SK-MEL-5 (cell line): ENCODE measurements around the gene TBC1D25. TPM values are rescaled to one million over a fixed set of nuclear protein-coding genes. Genes with fewer than 3 reads are reported as not detected.
A peak's percentile ranks its signal among the peaks of the same experiment; 100 is the strongest.
"Not testable (repeated sequence)": the region's sequence is repeated elsewhere in the genome, so short reads cannot be mapped to it uniquely, and the experiment has no call there.

Experiments
- DNase-seq: peaks from one replicate; pipeline ENCODE4 v3.0.0-alpha.2; 2016; ENCODE audit warnings: low read depth, low spot score
- in situ Hi-C: cut with HindIII; loops from 2 replicates; pipeline ENCODE4 v1.10.0; 2016; ENCODE audit warnings: low sequenced_read_pairs, high pct_unique_total_duplicates, low pct_unique_long_range_greater_than_20kb
- total RNA-seq: library from RNA; depleted of rRNA; stranded (reverse); fragments of >200 nt; shearing (Covaris generic); gene quantifications from 2 replicates; pipeline ENCODE4 v1.2.3, GENCODE V29; 2014

TBC1D25 gene
- total RNA-seq, 1 experiment from 2014 or later = 4.7 TPM

DNA sequence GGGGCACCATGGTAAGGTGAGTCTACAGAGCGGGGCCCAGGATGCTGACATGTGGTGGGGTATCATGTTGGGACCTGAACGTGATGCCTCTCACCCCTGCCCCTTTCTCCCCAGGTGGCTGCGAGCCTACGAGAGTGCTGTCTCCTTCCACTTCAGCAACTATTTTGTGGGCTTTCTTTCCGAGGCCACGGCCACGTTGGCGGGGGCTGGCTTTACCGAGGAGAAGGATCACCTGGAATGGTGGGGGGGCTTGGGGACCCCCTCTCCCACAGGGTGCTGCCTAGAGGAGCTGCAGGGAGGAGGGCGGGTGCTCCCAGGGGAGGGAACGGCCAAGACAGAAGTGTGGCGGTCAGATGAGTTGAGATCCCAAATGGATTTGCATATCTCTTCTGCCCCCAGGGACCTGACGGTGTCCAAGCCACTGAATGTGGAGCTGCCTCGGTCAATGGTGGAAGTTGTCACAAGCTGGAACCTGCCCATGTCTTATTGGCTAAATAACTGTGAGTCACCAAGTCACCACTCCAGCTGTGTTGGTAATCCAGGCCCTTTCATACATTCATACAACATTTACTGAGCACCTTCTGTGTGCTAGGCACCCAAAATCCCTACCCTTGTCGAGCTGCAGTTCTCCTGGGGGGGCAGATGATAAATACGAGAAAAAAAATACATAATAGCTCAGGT is 25.2 kb upstream of the TBC1D25 start:
- DNase-seq = no peak
- in situ Hi-C loops = no loop called here

DNA sequence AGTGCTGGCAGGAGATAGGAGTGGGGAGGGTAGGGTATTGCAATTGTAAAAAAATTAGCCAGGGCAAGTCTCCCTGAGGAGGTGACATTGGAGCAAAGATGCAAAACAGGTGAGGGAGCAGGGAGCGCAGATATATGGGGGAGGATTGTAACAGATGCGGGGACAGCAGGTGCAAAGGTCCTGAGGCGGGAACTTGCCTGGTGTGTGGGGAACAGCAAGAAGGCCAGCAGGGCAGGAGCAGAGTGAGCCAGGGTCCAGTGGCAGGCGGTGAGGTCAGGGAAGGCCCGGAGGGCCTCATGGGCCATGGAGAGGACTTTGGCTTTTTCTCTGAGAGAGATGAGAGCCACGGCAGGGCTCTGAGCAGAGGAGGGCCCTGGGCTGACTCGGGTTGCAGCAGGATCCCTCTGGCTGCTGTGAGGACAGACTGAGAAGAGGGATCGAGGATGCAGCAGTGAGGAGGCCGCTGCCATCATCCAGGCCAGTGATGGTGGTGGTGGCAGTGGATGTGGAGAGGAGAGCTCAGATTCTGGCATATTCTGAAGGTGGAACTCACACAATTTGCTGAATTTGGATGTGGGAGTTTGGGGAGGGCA is 24.6 kb upstream of the TBC1D25 start:
- in situ Hi-C loops = no loop called here
- DNase-seq = no peak

DNA sequence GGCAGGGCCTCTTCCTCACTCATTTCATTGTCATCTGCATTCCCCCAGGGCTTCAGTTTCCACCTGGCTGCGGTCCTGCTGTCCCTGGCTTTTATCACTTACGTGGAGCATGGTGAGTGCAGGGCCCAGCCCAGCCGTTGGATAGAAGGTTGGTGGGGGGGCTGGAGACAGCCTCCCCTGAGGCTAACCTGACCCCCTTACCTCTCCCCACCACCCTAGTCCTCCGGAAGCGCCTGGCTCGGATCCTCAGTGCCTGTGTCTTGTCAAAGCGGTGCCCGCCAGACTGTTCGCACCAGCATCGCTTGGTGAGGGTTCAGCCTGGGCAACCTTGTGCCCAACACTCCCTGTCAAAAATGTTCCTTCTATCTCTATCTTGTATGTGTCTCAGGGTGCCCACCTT is 23.7 kb upstream of the TBC1D25 start:
- in situ Hi-C loops = no loop called here

DNA sequence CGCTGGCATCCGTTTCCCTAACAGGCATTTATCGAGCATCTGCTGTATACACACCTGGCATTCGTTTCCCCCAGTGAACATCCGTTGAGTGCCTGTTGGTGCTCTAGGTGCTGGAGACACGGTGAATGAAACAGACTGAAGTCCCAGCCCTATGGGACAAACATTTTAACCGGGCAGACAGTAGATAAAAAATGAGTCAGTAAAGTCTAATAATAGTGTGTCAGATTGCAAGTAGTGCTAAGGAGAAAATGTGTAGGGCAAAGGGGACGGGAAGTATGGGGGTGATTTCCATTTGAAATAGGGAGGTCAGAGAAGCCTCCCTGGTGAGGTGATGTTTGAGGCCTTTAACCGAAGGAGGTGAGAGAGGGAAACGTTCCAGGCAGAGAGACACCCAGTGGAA is 23.2 kb upstream of the TBC1D25 start:
- DNase-seq = no peak
- in situ Hi-C loops = no loop called here

More for the DNA sequence above, 23.7 kb upstream of the TBC1D25 start:
- DNase-seq = no peak

DNA sequence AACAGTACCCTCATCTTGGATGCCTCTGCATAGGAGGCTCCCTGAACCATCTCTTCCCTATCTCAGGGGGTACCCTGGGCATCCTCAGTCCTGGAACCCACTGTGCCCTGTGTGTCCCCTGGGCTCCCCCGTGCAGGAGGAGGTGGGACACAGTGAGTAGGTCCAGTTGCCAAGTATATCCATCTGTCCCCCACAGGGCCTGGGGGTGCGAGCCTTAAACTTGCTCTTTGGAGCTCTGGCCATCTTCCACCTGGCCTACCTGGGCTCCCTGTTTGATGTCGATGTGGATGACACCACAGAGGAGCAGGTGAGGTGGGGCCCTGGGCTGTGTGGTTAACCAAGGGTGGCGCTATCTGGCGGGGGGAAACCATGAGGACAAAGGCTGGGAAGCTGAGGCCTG is 22.5 kb upstream of the TBC1D25 start:
- in situ Hi-C loops = no loop called here

DNA sequence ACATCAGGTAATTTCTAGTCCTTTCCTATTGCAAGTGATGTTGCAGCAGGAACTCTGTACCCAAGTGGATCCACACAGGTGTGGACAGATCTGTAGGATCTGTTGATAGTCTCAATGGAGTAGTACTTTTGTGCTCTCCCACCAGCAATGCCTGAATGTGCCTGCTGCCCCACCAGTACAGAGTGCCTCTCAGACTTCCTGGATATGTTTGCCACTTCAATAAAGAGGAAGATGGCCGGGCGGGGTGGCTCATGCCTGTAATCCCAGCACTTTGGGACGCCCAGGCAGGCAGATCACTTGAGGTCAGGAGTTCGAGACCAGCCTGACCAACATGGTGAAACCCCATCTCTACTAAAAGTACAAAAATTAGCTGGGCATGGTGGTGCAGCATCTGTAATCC is 20.0 kb upstream of the TBC1D25 start:
- not testable (repeated sequence) for DNase-seq

More for the DNA sequence above, 22.5 kb upstream of the TBC1D25 start:
- DNase-seq = no peak

DNA sequence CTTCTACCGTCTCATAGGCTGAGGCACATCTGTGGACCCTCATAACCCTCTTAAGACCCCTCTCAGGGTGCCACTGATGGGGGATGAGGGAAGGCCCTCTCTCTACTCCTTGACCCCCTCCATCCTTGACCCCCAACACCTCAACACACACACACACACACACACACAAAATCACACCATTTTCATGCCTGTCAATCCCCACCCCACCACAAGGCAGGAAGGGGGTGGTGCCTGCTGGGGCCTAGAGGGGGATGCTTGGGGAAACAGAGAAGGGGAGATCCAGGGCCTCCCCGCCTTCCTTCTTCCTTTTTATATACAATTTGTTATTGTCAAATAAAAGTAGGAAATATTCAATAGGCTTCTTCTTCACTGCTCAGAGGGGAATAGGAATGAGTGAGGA is 19.1 kb upstream of the TBC1D25 start:
- in situ Hi-C loops = no loop called here
- no peak for DNase-seq

More for the DNA sequence above, 20.0 kb upstream of the TBC1D25 start:
- in situ Hi-C loops = not testable (repeated sequence)

DNA sequence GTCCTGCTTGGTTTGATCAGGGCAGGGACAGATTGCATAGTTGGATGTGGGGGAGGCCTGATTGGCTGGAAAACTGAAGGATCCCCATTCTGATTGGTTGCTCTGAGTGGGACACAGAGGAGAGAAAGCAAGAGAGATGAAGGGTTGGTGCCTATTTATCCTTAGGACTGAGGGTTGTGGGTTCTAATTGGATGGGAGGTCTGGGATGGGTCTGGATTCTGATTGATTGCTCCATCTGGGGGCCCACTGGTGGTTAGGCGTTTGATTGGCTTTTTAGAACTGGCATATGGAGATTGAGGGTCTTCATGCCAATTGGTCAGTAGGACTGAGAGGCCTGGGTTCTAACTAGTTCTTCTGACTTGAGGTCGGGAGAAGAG is 18.6 kb upstream of the TBC1D25 start:
- peak; percentile 43 for DNase-seq
- in situ Hi-C loops = no loop called here

DNA sequence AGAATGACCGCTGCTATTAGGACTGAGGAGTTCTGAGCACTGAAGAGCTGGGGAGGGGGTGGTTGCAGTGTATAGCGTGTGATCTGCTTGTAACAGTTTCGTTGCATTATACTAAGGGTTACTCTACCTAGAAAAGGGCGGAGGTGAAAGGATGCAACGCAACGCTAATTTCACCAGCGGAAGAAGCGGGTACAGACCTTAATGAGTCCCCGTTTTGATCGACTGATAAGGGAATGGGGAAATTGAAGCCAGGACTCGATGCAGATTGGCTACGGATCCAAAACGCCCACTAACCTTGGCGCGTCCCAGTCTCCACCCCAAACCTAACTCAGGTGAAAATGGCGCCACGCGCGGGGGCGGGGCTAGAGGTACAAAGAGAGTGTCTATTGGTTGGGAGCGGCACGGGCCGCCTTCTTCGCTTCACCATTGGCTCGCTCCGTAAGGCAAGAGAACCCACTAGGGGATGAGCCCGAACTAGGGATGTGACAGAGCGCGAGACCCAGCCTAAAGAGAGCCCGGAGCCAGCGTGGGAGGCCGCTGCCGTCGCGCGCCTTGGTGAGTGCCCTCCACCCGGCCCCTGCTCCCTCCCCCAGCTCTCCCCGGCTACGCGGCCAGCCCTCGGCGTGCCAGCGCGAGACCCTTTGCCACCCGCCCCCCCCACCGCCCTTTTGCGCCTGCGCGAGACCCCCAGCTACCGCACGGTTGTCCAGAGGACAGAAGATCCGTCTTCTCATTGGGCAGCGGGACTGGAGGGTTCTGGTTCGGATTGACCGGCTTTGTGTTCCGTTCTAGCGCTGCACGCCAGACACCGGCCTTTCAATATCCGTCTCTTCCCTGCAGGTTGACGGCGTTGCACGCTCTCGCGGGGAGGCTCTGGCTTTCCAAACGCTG is 17.9 kb upstream of the TBC1D25 start, which contains the start of gene EBP:
EBP (plus strand) TSS at position 456 of the 891 bp plus-strand sequence. CDS start 1,964 bp downstream, outside the sequence.
- DNase-seq = peak; percentile 92
- in situ Hi-C loops = no loop called here

DNA sequence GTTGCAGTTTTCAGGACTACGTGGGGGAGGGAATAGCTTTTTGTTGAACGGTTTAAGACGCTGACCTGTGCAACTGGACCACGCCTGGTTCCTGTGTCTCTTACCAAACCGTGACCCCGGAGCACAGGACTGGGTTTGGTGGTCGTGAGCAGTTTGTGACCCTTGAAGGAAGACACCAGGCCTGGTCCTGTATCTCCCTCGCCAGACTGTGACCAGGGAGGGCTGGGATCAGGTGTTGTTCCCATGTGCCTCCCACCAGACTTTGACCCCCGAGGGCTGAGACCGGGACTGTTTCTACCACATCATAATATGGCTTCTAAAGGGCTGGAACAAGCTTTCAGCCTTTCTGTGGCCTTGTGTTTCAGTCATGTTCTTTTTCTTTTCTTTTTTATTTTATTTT is 17.2 kb upstream of the TBC1D25 start:
- no peak for DNase-seq
- in situ Hi-C loops = no loop called here

DNA sequence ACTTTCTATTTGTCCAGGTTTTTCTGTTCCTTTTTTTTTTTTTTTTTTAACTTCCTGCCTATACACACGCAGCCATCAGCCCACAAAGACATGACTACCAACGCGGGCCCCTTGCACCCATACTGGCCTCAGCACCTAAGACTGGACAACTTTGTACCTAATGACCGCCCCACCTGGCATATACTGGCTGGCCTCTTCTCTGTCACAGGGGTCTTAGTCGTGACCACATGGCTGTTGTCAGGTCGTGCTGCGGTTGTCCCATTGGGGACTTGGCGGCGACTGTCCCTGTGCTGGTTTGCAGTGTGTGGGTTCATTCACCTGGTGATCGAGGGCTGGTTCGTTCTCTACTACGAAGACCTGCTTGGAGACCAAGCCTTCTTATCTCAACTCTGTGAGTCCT is 15.8 kb upstream of the TBC1D25 start:
- no peak for DNase-seq

DNA sequence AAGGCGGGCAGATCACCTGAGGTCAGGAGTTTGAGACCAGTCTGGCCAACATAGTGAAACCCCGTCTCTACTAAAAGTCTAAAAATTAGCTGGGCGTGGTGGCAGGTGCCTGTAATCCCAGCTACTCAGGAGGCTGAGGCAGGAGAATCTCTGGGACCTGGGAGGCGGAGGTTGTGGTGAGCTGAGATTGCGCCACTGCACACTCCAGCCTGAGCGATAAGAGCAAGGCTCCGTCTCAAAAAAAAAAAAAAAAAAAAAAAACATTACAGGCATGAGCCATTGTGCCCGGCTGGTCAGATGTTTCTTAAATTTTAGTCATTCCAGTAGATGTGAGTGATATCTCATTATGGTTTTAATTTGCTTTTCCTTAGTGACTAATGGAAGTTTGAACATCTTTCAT is 13.7 kb upstream of the TBC1D25 start:
- in situ Hi-C loops, DNase-seq: not testable (repeated sequence)

More for the DNA sequence above, 15.8 kb upstream of the TBC1D25 start:
- in situ Hi-C loops = no loop called here

DNA sequence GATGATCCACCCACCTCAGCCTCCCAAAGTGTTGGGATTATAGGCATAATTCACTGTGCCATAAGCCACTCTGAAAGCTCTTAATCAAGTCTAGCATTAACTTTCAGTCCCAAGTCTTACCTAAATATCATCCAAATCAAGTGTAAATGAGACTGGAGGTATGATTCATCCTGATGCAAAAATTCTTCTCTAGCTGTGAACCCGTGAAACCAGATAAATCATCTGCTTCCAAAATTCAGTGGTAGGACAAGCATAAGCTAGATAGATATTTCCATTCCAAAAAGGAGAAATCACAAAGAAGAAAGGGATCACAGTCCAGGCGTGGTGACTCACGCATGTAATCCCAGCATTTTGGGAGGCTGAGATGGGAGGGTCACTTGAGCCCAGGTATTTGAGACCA is 8.8 kb upstream of the TBC1D25 start:
- in situ Hi-C loops = no loop called here
- DNase-seq = no peak

DNA sequence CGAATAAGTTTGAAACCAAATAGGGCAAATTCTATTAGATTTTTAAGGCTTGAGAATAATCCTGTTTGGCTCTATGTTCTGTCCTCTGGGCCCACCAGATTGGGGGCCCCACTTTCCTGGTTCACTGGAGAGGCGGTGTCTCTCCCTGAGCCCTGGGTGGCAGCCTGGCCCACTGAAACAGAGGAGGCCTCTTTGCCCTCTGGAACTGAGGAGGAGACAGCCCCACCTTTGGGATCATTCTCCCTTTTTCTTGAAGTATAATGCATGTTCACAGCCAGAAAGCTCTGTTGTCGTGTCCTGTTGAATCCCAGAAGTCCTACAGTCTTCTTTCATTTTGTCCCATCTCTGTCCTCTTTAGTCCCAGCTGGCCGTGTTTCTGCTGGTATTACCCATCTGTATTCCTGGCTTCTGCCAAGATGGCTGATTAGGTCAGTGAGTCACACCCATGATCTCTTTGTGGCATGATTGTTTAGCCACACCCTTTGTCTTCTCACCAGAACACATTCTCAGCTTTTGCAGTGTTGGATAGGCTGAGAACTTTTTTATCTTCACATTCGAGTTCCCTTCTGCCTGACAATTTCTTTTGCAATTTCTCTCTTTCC is 8.1 kb upstream of the TBC1D25 start:
- DNase-seq = peak; percentile 13
- in situ Hi-C loops = no loop called here

DNA sequence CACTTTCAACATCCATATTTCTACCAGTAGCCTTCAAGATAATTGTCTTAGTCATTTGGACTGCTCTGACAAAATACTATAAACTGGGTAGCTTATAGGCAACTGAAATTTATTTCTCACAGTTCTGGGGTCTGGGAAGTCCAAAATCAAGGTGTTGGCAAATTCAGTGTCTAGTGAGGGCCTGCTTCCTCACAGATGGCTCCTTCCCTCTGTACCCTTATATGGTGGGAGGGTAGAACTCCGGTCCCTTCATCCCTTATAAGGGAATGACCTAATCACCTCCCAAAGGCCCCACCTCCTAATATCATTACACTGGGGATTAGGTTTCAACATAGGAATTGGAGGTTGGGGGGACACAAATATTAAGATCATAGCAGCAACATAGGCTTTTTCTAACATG is 7.4 kb upstream of the TBC1D25 start:
- in situ Hi-C loops = no loop called here
- DNase-seq = no peak

DNA sequence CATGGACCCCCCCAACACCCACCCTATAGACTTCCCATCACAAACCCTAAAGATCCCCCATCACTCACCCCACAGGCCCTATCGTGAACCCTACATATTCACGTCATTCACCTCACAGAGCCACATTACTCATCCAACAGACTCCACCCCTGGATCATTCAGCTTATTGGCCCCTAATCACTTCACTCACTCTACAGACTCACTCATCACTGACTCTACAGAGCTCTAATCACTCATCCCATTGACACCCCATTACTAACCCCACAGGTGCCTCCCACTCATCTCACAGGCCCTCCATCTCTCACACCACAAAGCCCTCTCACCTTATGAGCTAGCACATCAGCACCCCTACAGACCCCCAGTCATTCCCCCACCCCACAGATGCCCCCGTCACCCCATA is 6.3 kb upstream of the TBC1D25 start:
- DNase-seq = no peak
- in situ Hi-C loops = no loop called here

DNA sequence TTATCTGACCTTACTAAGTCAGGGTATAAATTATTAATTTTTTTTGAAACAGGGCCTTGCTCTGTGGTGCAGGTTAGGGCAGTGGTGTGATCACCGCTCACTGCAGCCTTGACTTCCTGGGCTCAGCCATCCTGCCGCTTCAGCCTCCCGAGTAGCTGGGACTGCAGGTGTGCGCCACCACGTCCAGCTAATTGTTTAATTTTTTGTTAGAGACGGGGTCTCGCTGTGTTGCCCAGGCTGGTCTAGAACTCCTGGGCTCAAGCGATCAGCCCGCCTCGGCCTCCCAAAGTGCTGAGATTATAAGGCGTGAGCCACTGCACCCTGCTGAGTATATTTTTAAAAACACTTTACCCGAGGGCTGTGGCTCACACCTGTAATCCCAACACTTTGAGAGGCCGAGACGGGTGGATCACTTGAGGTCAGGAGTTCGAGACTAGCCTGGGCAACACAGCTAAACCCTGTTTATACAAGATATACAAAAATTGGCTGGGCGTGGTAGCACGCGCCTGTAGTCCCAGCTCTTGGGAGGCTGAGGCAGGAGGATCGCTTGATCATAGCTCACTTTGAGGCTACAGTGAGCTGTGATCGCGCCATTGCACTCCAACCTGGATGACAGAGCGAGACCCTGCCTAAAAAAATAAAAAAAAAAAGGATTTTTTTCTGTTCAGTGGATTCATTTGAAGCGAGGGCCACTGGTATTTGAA is 721 bp upstream of the TBC1D25 start:
- in situ Hi-C loops = no loop called here
- DNase-seq = no peak

DNA sequence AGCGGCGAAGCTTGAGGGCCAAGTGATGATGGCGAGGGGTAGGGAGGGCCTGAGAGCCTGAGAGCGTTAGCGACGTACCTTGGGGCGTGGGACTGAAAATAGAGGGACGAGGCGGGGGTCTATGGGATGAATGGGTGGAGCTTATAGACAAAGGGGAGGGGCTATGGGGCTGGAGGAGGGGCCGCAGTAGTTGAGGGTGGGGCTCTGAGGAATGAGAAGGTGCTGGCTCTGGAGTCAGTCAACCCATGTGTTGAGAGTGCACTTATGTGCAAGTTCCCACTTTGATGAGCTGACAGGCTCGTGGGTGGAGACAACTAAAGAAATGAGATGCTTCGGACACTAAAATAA is 488 bp downstream of the TBC1D25 start:
- in situ Hi-C loops = no loop called here

More for the DNA sequence above, 488 bp downstream of the TBC1D25 start:
- peak; percentile 55 for DNase-seq
